Fibroblast of skin of right biceps (primary cell): ENCODE data around the gene CLASP2.
"Not testable (repeated sequence)": the region's sequence is repeated elsewhere in the genome, so short reads cannot be mapped to it uniquely, and the experiment has no call there.

Experiments used
- DNase-seq: peaks from one replicate; pipeline ENCODE4 v3.0.0-alpha.2; 2013

Gene CLASP2

GRCh38 chr3:33537133-33537532 is 180.9 kb downstream of the CLASP2 start:
- DNase-seq, result no peak

GRCh38 chr3:33526787-33527186 is 191.3 kb downstream of the CLASP2 start:
- DNase-seq, result no peak

GRCh38 chr3:33525232-33525631 is 192.8 kb downstream of the CLASP2 start:
- no peak for DNase-seq

- no peak for DNase-seq
Observed at GRCh38 chr3:33523093-33523667, 194.9 kb downstream of the CLASP2 start.

- DNase-seq, result no peak
Observed at GRCh38 chr3:33521736-33522135, 196.3 kb downstream of the CLASP2 start.

- no peak for DNase-seq
Observed at GRCh38 chr3:33513262-33513863, 204.7 kb downstream of the CLASP2 start.

GRCh38 chr3:33505027-33505426 is 213.0 kb downstream of the CLASP2 start:
- DNase-seq, result no peak

GRCh38 chr3:33496449-33496848 is 221.6 kb downstream of the CLASP2 start:
- no peak for DNase-seq

- DNase-seq, result no peak
Observed at GRCh38 chr3:33491721-33492120, 226.3 kb downstream of the CLASP2 start.

- peak; percentile 3 for DNase-seq
Observed at GRCh38 chr3:33490641-33491241, 227.3 kb downstream of the CLASP2 start.

GRCh38 chr3:33488683-33489082 is 229.4 kb downstream of the CLASP2 start:
- no peak for DNase-seq

GRCh38 chr3:33488246-33488645 is 229.8 kb downstream of the CLASP2 start:
- DNase-seq, result no peak

GRCh38 chr3:33482111-33482521 is 235.9 kb downstream of the CLASP2 start:
- DNase-seq, result peak; percentile 40

GRCh38 chr3:33474896-33475295 is 243.2 kb downstream of the CLASP2 start:
- no peak for DNase-seq

- DNase-seq, result no peak
Observed at GRCh38 chr3:33473813-33474212, 244.2 kb downstream of the CLASP2 start.

GRCh38 chr3:33467786-33468185 is 250.3 kb downstream of the CLASP2 start:
- DNase-seq, result peak; percentile 6

- DNase-seq, result no peak
Observed at GRCh38 chr3:33461097-33461496, 257.0 kb downstream of the CLASP2 start.

- not testable (repeated sequence) for DNase-seq
Observed at GRCh38 chr3:33459577-33459976, 258.5 kb downstream of the CLASP2 start.

GRCh38 chr3:33458446-33458845 is 259.6 kb downstream of the CLASP2 start:
- no peak for DNase-seq

GRCh38 chr3:33456756-33457155 is 261.3 kb downstream of the CLASP2 start:
- no peak for DNase-seq

GRCh38 chr3:33453331-33453761 is 264.7 kb downstream of the CLASP2 start:
- no peak for DNase-seq

- not testable (repeated sequence) for DNase-seq
Observed at GRCh38 chr3:33451994-33452393, 266.1 kb downstream of the CLASP2 start.

- DNase-seq, result no peak
Observed at GRCh38 chr3:33447958-33448357, 270.1 kb downstream of the CLASP2 start.

- DNase-seq, result not testable (repeated sequence)
Observed at GRCh38 chr3:33447256-33447625, 270.8 kb downstream of the CLASP2 start.
